NCI-H526 (cell line): Measurements from ENCODE around the gene FAM78A.

Experiments used
- DNase-seq, 2 experiments: peaks; one replicate each; lab custom pipeline; 2025; lab: John Stamatoyannopoulos, UW

Gene FAM78A

GRCh38 chr9:131276094-131276888 is at the start of gene FAM78A:
TSS of gene FAM78A (minus strand) at chr9:131276510. CDS start at chr9:131276179, 331 bp downstream.
- no peak for DNase-seq

- no peak for DNase-seq
Measured at GRCh38 chr9:131324736-131325679, 48.7 kb upstream of the FAM78A start.

GRCh38 chr9:131323629-131324028 is 47.3 kb upstream of the FAM78A start:
- DNase-seq, result no peak

DNA sequence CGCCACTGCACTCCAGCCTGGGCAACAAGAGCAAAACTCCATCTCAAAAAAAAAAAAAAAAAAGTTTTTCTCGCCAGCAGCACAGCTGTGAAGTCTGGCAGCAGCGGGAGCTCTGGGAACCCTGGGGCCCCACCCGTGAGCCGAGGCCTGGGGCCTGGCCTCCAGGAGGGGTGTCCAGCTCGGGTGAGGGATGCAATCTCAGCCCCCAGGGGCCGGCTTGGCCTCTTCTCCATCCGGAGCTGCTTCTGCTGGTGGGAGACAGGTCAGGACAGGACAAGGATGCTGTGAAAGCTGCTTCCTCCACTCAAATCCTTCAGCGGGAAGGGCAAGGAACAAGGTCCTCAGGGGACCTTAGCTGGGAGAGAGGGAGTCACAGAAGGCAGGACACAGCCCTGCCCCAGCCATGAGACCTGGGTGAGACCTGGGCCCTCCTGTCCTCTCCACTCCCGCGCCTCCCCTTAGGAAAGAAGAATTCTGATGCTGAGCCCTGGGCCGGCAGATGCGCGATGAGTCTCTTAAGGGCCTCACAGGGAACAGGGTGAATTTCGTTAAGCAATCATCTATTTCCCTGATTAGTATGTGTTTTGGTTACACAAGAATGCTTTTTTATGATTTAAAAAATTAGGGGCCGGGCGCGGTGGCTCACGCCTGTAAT is 43.8 kb upstream of the FAM78A start:
- DNase-seq, result no peak

- DNase-seq, result no peak
Measured at GRCh38 chr9:131319486-131319885, 43.2 kb upstream of the FAM78A start.

DNA sequence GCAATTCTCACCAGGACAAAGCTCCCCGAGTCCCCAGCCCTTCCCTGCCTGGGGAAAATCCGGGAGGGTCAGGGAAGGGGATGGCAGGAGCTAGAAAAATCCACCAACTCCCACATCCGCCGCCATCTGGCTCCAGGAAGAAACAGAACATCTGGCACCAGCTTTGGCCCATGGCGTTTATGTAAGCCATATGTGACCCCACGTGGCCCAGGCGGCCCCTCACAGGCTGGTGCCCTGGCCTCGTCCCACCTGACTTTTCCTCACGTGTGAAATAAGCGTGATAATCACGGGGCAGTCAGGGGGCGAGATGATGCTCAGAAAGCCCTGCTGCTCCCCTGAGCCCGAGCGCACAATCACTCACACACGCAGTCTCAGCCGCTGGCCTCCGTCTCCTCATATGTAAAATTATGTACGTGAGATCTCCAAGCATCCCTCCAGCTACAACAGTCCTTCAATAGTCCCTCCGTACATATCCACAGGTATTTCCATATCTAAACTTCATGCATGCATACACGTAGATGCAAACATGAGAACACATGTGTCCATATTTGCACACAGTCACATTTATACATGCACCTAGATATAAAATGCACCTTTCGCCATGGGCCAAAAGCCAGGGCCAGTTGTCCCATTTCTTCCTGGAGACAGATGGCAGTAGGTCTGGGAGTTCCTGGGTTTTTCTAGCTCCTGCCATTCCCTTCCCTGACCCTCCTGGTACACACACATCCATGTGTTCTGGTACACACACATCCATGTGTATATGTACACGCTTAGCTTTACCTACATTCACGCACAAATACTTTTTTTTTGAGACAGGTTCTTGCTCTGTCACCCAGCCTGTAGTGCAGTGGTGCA is 42.1 kb upstream of the FAM78A start:
- DNase-seq, result no peak

GRCh38 chr9:131312822-131313770 is 36.8 kb upstream of the FAM78A start:
- no peak for DNase-seq

DNA sequence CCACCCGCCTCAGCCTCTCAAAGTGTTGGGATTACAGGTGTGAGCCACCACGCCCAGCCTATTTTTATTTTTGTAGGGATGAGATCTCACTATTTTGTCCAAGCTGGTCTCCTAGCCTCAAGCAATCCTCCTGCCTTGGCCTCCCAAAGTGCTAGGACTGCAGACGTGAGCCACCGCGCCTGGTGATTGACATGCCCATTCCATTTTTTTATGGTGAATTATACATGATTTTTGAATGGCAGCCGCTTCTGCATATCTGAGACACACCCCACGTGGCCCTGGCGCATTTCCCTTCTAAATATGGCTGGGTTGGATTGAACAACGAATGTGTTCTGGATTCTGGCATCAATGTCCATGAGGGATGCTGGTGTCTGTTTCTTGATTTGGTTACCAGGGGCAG is 35.9 kb upstream of the FAM78A start:
- DNase-seq, result no peak

GRCh38 chr9:131310833-131311554 is 34.7 kb upstream of the FAM78A start:
- DNase-seq, result no peak

DNA sequence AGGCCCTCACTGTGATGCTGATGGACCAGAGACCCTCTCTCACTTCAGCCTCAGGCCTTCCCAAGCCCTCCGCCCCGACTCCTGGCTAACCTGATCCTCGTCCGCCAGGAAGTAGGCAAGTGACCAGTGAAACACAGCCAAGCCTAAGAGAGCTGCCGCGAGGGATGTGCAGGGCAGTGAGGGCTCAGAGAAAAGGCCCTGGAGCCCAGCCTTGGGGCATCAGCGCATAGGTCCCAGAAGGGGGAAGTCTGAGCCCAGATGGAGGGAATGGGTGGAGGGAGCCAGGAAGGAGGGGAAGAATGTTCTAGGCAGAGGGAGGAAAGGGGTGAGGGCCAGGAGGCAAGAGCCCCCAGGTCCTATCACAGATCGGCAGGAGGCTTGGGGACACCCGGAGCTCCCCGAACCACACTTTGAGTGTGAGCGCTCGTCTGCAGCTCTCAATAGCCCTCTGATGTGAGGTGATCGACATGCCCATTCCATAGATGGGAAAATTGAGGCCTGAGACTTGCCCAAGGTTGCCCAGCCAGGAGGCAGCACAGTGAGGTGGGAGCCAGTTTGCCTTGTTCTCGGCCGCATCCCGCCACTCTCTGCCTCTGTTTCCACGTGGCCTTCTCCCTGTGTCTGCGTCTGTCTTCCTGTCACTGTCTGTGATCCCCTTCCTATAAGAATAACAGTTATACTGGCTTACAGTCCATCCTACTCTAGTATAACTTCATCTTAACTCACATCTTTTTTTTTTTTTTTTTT is 33.4 kb upstream of the FAM78A start:
- DNase-seq, result no peak

- DNase-seq, result no peak
Measured at GRCh38 chr9:131308906-131309529, 32.7 kb upstream of the FAM78A start.

DNA sequence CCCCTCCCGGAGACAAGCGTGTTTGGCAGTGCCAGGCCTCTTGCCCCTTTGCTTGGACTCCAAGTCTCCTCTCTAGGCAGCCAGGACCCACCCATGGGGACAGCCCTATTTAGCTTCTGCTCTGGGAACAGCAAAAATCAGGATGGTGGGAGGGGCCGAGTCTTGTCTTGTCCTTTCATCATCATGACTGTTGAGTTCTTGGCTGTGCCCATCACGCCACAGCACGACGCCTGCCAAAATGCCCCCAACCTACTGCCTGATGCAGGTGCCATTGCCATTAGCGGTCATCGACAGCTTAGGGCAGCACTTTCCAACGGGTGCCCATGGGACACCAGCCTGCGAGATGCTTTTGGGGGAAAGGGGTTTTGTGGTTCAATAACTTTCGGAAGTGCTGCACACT is 32.1 kb upstream of the FAM78A start:
- DNase-seq, result no peak

DNA sequence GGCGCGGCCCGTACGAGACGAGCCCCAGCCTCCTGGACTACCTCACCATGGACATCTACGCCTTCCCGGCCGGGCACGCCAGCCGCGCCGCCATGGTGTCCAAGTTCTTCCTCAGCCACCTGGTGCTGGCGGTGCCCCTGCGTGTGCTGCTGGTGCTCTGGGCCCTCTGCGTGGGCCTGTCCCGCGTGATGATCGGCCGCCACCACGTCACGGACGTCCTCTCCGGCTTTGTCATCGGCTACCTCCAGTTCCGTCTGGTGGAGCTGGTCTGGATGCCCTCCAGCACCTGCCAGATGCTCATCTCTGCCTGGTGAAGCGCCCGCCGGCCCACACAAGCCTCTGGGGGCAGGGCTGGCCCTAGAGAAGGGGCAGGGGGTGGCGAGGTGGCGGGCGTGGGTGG is 31.7 kb upstream of the FAM78A start:
- no peak for DNase-seq

- no peak for DNase-seq
Measured at GRCh38 chr9:131306397-131307004, 30.2 kb upstream of the FAM78A start.

GRCh38 chr9:131304676-131305355 is 28.5 kb upstream of the FAM78A start:
- DNase-seq, result no peak

DNA sequence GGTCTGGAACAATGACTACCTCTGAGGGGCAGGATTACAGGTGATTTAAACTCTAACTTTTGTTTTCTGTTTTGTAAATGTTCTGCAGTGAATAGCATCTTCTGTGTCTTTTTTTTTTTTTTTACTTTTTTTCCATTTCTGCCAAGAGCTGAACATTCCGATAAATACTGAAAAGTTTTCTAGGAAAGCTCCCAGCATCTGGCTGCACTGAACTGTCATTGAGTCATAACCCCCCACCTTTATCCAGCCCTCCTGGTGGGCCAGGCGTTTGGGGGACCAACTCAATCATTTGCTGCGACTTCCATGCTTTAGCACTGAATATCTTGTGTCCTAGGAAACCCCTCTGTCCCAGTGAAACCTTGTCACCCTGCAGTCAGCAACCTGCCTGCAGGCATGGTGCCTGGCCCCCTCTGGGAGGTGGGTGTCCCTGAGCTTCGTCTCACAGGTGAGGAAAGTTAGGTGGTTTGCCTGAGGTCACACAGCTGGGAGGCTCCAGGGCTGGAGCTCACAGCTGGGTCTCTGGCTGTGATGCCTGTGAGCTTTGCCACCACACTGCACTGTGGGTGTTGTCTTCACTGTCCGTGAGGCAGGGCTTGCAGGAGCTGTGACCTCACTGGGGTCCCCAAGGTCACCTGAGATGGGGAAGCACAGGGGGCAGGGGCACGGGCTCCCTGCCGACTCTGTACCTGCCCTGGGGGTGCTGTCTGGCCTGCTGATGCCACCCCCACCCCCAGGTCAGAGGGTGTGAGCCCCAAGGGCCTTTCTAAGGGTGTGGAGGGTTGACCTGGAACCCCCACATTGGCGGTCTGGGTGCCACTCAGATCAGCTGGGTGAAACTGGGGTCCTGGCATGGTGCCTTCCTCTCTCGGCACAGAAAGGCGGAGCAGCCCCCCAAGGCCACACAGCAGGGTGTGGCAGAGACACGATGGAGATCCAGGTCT is 27.3 kb upstream of the FAM78A start:
- DNase-seq, result no peak
